ENCODE measurements around the gene TANC1. TPM values are rescaled to one million over a fixed set of nuclear protein-coding genes. Genes with fewer than 3 reads are reported as not detected.

Gene TANC1
- total and polyA plus RNA-seq, 2 of the 4 experiments (the other 2 are of a cell fraction) = 10.2 to 12.9 TPM

- H3K4me2 ChIP-seq (ENCODE audit: low read depth, low read length) = no peak overlapping the region
- no peak overlapping the region for H2BK5ac ChIP-seq (ENCODE audit: low read depth, low read length, poor library complexity, severe bottlenecking)
- no TSS peak for BruUV-seq (replicated peaks)
- no peaks in the 10 kb centered on the region for H4K20me1 ChIP-seq (ENCODE audit: insufficient read depth, low read length)
- H3K27ac ChIP-seq (ENCODE audit: insufficient read depth, low read length) = no peak overlapping the region
- no peak overlapping the region for H3K18ac ChIP-seq (ENCODE audit: low read depth, low read length)
- H3K36me3 ChIP-seq (ENCODE audit: control insufficient read depth, insufficient read depth, low read length) = peaks cover 1% of the 10 kb centered on the region; the same call in 1 of the 2 replicates
- peaks cover 20% of the 10 kb centered on the region for H3K9me1 ChIP-seq (ENCODE audit: insufficient read depth, low read length)
- CTCF ChIA-PET = interaction anchor here (0.9 to 1.9 kb wide), 5 partner anchors 14 to 216 kb away, joined by 3 to 14 read pairs (median 6); no protein-coding TSS in a partner anchor
- no peak overlapping the region for H2AK9ac ChIP-seq (replicated peaks; ENCODE audit: low read depth, low read length, poor library complexity)
- POLR2A ChIA-PET (ENCODE audit: unreplicated experiment) = no interaction called here
- H3K27me3 ChIP-seq (ENCODE audit: control insufficient read depth, insufficient read depth, low read length) = no peaks in the 10 kb centered on the region
- H3K4ac ChIP-seq (ENCODE audit: low read depth, low read length) = peak overlapping the region; percentile 51
- ATAC-seq (ENCODE audit: low read depth) = no peak
- peaks cover 20 to 47% of the 10 kb centered on the region in 2 experiments for H3K79me1 ChIP-seq (ENCODE audit: low read depth in 1 of 2, low read length in 2 of 2)
- peak overlapping the region; percentile 65 for H2AK5ac ChIP-seq (ENCODE audit: low read depth, low read length)
- 89% methylated on average over 6 of the region's 8 CpGs; no CpG with 5 or more reads in 1 of the 2 experiments for WGBS, 2 experiments (ENCODE audit: extremely low coverage in 2 of 2, insufficient read length in 1 of 2)
- H2BK120ac ChIP-seq (ENCODE audit: low read depth, low read length) = 0 out of 2 replicates have a peak overlapping the region, but pooled peaks have one; percentile 18
- H3K9me3 ChIP-seq (ENCODE audit: control insufficient read depth, insufficient read depth, low read length) = no peaks in the 10 kb centered on the region
- H2AFZ ChIP-seq (replicated peaks; ENCODE audit: low read length, poor library complexity) = no peak overlapping the region
- H3K4me1 ChIP-seq (ENCODE audit: control insufficient read depth, insufficient read depth, low read length) = peaks cover 21% of the 10 kb centered on the region
- no peak overlapping the region; the same call in 1 of the 2 replicates for H3K23ac ChIP-seq (ENCODE audit: low read depth, low read length)
- peak overlapping the region; percentile 10; the same call in 1 of the 2 replicates for H2BK20ac ChIP-seq (ENCODE audit: low read depth, low read length)
- peak overlapping the region; percentile 58; the same call in 1 of the 2 replicates for H4K91ac ChIP-seq (ENCODE audit: insufficient read depth, low read depth, low read length)
- intact Hi-C loops (cut with micrococcal nuclease) (no loop called here), dilution Hi-C loops (cut with HindIII; ENCODE audit: low sequenced_read_pairs, unreplicated experiment) (loop anchor here (25.0 kb wide), 1 partner anchor 207 kb away; no protein-coding TSS in a partner anchor), in situ Hi-C loops (cut with MboI; ENCODE audit: low sequenced_read_pairs) (loop anchor here (5.0 kb wide), 1 partner anchor 212 kb away; no protein-coding TSS in a partner anchor)
- TF ChIP-seq RAD21 (IDR thresholded peaks at IDR 0.05; ENCODE audit: low read length) = no peak
- TF ChIP-seq MXI1 (IDR thresholded peaks at IDR 0.05; ENCODE audit: borderline replicate concordance, low read depth, low read length) = no peak
- TF ChIP-seq, protein P1, sequence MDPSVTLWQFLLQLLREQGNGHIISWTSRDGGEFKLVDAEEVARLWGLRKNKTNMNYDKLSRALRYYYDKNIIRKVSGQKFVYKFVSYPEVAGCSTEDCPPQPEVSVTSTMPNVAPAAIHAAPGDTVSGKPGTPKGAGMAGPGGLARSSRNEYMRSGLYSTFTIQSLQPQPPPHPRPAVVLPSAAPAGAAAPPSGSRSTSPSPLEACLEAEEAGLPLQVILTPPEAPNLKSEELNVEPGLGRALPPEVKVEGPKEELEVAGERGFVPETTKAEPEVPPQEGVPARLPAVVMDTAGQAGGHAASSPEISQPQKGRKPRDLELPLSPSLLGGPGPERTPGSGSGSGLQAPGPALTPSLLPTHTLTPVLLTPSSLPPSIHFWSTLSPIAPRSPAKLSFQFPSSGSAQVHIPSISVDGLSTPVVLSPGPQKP (IDR thresholded peaks at IDR 0.05; ENCODE audit: borderline replicate concordance, low read depth, low read length) = no peak
- no peak for TF ChIP-seq RFX5 (IDR thresholded peaks at IDR 0.05; ENCODE audit: low read depth, low read length)
- TF ChIP-seq, protein P2, sequence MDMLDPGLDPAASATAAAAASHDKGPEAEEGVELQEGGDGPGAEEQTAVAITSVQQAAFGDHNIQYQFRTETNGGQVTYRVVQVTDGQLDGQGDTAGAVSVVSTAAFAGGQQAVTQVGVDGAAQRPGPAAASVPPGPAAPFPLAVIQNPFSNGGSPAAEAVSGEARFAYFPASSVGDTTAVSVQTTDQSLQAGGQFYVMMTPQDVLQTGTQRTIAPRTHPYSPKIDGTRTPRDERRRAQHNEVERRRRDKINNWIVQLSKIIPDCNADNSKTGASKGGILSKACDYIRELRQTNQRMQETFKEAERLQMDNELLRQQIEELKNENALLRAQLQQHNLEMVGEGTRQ (IDR thresholded peaks at IDR 0.05; ENCODE audit: low read depth, low read length) = no peak
- TF ChIP-seq SMC3 (IDR thresholded peaks at IDR 0.05; ENCODE audit: low read depth, low read length) = no peak
- no peak for TF ChIP-seq BHLHE40 (IDR thresholded peaks at IDR 0.05; ENCODE audit: low read depth, low read length)
- no peak for TF ChIP-seq NFE2L2 (IDR thresholded peaks at IDR 0.05; ENCODE audit: low read depth, low read length)
- no peak overlapping the region for H4K5ac ChIP-seq (ENCODE audit: low read depth, low read length)
- H3K14ac ChIP-seq (replicated peaks; ENCODE audit: low read depth, low read length) = peak overlapping the region; percentile 35; the same call in 1 of the 2 replicates
- H2BK15ac ChIP-seq (ENCODE audit: low read depth, low read length) = peak overlapping the region; percentile 72; the same call in 2 of the 3 replicates
- no peak overlapping the region for H3K56ac ChIP-seq (ENCODE audit: extremely low read depth, insufficient read depth, low read length)
- DNase-seq = peak; percentile 56
- no peak overlapping the region; a peak in 1 of 4 replicates for H4K8ac ChIP-seq (ENCODE audit: low read depth in 2 of 2, low read length in 2 of 2)
- H3K9ac ChIP-seq (ENCODE audit: low read depth, low read length) = no peak overlapping the region
- no peak overlapping the region for H3K4me3 ChIP-seq (ENCODE audit: insufficient read depth, low read depth, low read length)
Measured at GRCh38 chr2:159119652-159120257, 151.3 kb downstream of the TANC1 start.

Measured in IMR-90 (cell line).